Activated CD8-positive, alpha-beta memory T cell treated with anti-CD3 and anti-CD28 coated beads, Interleukin-2, amount 50 U/mL, for 24 hours (primary cell): ENCODE results near the gene SMLR1.
"Not testable (repeated sequence)": the region's sequence is repeated elsewhere in the genome, so short reads cannot be mapped to it uniquely, and the experiment has no call there.

Experiments used
- DNase-seq: peaks from one replicate; pipeline ENCODE4 v3.0.0-alpha.2; 2020; ENCODE audit errors: extremely low read depth

Gene SMLR1

GRCh38 chr6:130827247-130828149 lies at the start of gene SMLR1:
TSS of gene SMLR1 (plus strand) at chr6:130827406. CDS start at chr6:130827414, 8 bp downstream.
- no peak for DNase-seq

- no peak for DNase-seq
Measured at GRCh38 chr6:130778946-130779657, 48.1 kb upstream of the SMLR1 start.

- no peak for DNase-seq
Measured at GRCh38 chr6:130779658-130780033, 47.6 kb upstream of the SMLR1 start.

GRCh38 chr6:130780122-130780521 lies 47.1 kb upstream of the SMLR1 start:
- no peak for DNase-seq

- DNase-seq, result no peak
Measured at GRCh38 chr6:130781557-130781956, 45.6 kb upstream of the SMLR1 start.

GRCh38 chr6:130783416-130784107 lies 43.6 kb upstream of the SMLR1 start:
- DNase-seq, result no peak

GRCh38 chr6:130787726-130788500 lies 39.3 kb upstream of the SMLR1 start:
- no peak for DNase-seq

GRCh38 chr6:130788954-130789353 lies 38.3 kb upstream of the SMLR1 start:
- DNase-seq, result no peak

GRCh38 chr6:130794010-130794697 lies 33.1 kb upstream of the SMLR1 start:
- no peak for DNase-seq

GRCh38 chr6:130794738-130795137 lies 32.5 kb upstream of the SMLR1 start:
- no peak for DNase-seq

GRCh38 chr6:130796313-130796905 lies 30.8 kb upstream of the SMLR1 start:
- DNase-seq, result no peak

- DNase-seq, result no peak
Measured at GRCh38 chr6:130797061-130797460, 30.1 kb upstream of the SMLR1 start.

- not testable (repeated sequence) for DNase-seq
Measured at GRCh38 chr6:130801368-130801767, 25.8 kb upstream of the SMLR1 start.

- no peak for DNase-seq
Measured at GRCh38 chr6:130810307-130811030, 16.7 kb upstream of the SMLR1 start.

- DNase-seq, result no peak
Measured at GRCh38 chr6:130811932-130812331, 15.3 kb upstream of the SMLR1 start.

GRCh38 chr6:130814506-130814905 lies 12.7 kb upstream of the SMLR1 start:
- no peak for DNase-seq

- no peak for DNase-seq
Measured at GRCh38 chr6:130815200-130816071, 11.8 kb upstream of the SMLR1 start.

GRCh38 chr6:130822736-130823135 lies 4.5 kb upstream of the SMLR1 start:
- DNase-seq, result no peak
